GM18517 (cell line): ENCODE data around the gene FOXN3.

ENCODE experiments used
- ATAC-seq: cut with Tn5 transposase; IDR thresholded peaks from one replicate; pipeline ENCODE4 v1.9.1; 2021; ENCODE audit warnings: mild to moderate bottlenecking, moderate library complexity; ENCODE audit not compliant: unreplicated experiment

FOXN3 gene

GRCh38 chr14:89143595-89143994, 273.4 kb downstream of the FOXN3 start:
- no peak for ATAC-seq

GRCh38 chr14:89142366-89142765, 274.7 kb downstream of the FOXN3 start:
- ATAC-seq = no peak

- no peak for ATAC-seq
Measured at GRCh38 chr14:89141862-89142261, 275.2 kb downstream of the FOXN3 start.

- ATAC-seq = no peak
Measured at GRCh38 chr14:89140326-89140725, 276.7 kb downstream of the FOXN3 start.

- no peak for ATAC-seq
Measured at GRCh38 chr14:89139404-89140247, 277.4 kb downstream of the FOXN3 start.

- no peak for ATAC-seq
Measured at GRCh38 chr14:89138846-89139245, 278.2 kb downstream of the FOXN3 start.

GRCh38 chr14:89137526-89138163, 279.4 kb downstream of the FOXN3 start:
- ATAC-seq = no peak

- ATAC-seq = no peak
Measured at GRCh38 chr14:89136587-89136986, 280.4 kb downstream of the FOXN3 start.

- ATAC-seq = no peak
Measured at GRCh38 chr14:89134640-89135039, 282.4 kb downstream of the FOXN3 start.

- ATAC-seq = no peak
Measured at GRCh38 chr14:89131004-89131750, 285.9 kb downstream of the FOXN3 start.

- no peak for ATAC-seq
Measured at GRCh38 chr14:89129570-89129969, 287.5 kb downstream of the FOXN3 start.

GRCh38 chr14:89128311-89129026, 288.6 kb downstream of the FOXN3 start:
- no peak for ATAC-seq

GRCh38 chr14:89126461-89126860, 290.6 kb downstream of the FOXN3 start:
- no peak for ATAC-seq

GRCh38 chr14:89125216-89125615, 291.8 kb downstream of the FOXN3 start:
- ATAC-seq = no peak

GRCh38 chr14:89123851-89124250, 293.2 kb downstream of the FOXN3 start:
- ATAC-seq = no peak

- no peak for ATAC-seq
Measured at GRCh38 chr14:89123215-89123614, 293.8 kb downstream of the FOXN3 start.

GRCh38 chr14:89121968-89122620, 294.9 kb downstream of the FOXN3 start:
- ATAC-seq = no peak

- ATAC-seq = no peak
Measured at GRCh38 chr14:89117012-89117411, 300.0 kb downstream of the FOXN3 start.

GRCh38 chr14:89114109-89114508, 302.9 kb downstream of the FOXN3 start:
- no peak for ATAC-seq

- no peak for ATAC-seq
Measured at GRCh38 chr14:89112720-89113119, 304.3 kb downstream of the FOXN3 start.
